ENCODE data around the gene CHID1.

CHID1 gene

DNA sequence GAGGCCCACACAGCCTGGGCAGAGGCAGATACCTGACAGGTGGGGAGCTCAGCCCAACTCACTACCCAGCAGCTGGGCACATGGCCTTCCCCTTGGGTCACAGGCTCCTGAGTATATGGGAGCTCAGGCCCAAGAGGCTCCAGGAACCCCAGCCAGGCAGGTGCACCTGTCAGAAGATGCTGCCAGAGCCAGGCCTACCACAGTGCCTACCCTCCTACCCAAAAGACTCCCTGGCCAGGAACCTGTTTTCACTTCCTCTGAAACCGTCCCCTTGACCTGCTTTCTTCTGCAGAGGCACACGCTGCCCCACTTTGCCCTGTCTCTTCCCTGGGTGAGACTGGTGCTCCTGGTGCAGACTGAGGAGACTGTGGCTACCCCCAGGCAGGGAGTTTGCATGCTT, 2.9 kb downstream of the CHID1 start:
- DNase-seq: no peak

DNA sequence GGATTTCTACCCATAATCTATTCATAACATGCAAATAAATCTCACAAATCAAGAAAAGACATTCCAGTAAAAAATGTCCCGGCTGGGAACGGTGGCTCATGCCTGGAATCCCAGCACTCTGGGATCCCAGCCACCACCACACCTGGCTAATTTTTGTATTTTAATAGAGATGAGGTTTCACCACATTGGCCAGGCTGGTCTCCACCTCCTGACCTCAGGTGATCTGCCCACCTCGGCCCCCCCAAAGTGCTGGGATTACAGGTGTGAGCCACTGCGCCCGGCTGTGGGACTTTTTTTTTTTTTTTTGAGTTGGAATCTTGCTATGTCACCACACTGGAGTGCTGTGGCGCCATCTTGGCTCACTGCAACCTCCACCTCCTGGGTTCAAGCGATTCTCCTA, 4.7 kb downstream of the CHID1 start:
- no peak for DNase-seq

DNA sequence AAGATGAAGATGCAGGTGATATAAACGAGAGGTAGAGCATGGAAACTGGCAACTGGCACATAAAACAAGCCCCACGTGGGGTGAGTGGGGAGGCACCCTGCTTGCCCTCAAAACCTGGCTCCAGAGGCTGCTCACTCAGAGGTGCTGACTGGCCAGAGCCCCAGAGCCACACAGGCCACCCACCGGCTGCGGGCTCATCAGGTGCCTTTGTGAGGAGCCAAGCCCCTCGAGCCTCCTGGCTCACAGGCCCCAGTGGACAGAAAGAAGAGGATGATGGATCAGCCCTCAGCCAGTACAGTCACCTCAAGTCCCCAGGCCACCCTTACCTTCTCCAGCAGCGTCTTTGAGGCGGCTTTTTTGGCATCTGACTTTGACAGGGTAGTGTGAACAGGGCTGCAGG, 6.2 kb downstream of the CHID1 start:
- no peak for DNase-seq

DNA sequence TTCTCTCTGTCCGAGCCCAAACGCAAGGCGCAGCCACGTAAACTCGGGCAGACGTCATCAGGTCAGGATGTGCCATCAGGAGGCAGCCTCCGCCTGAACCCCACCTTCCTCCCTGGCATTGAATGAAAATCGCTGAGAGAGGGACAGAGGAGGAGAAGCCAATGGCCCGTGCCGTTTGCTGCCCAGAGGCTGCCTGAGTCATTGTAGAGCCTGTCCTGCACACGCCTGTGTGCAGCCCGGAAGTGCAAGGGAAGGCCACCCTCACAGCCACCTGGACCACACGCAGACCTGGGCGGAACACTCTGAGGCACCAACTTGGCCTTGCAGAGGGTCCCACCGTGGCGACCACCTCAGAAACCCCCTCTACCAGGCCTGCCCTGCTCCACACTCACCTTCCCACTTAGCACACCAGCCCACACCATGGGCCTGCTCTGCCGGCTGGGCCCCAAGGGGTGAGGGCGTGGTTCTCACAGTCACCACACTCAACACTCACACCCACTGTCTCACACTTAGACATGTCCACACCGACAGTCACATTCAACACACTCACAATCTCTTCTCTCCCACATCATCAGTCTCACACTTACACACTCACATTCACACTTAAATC, 9.1 kb downstream of the CHID1 start:
- no peak for DNase-seq

DNA sequence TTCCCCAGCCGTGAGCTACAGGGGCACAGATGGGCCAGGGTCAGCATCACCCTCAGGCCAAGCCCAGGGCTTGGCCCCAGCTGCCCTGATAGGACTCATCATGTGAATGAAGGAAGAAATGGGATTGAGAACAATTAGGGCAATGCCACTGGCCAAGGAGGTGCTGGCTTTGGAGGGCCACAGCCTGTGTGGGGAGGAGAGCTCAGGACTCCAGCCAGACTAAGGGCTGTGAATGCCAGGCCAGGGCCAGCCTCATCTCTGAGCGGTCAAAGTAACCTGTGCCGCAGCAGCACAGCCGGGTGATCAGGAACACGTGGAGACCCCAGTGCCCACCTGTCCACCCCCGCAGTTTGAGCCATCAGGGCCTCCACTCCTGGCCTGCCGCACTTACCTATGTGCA, 10.1 kb downstream of the CHID1 start:
- DNase-seq: no peak

DNA sequence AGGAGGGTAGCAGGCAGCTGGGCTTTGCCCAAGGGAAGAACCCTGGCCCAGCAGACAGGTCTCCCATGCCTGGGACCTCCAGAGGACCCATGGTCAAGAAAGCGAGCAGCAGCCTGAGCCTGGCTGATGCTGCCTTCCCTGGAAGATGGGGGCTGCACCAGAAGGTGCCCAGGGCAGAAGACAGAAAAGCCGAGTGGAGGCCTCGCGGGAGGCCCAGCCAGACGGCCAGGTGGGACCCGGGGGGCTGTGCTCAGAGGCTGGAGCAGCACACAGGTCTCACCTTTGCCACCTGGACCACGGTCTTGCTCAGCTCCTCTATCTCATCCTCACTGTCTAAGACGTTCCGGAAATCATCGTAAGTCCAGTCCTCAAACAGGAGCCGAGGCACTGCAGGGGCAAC, 10.9 kb downstream of the CHID1 start:
- no peak for DNase-seq

DNA sequence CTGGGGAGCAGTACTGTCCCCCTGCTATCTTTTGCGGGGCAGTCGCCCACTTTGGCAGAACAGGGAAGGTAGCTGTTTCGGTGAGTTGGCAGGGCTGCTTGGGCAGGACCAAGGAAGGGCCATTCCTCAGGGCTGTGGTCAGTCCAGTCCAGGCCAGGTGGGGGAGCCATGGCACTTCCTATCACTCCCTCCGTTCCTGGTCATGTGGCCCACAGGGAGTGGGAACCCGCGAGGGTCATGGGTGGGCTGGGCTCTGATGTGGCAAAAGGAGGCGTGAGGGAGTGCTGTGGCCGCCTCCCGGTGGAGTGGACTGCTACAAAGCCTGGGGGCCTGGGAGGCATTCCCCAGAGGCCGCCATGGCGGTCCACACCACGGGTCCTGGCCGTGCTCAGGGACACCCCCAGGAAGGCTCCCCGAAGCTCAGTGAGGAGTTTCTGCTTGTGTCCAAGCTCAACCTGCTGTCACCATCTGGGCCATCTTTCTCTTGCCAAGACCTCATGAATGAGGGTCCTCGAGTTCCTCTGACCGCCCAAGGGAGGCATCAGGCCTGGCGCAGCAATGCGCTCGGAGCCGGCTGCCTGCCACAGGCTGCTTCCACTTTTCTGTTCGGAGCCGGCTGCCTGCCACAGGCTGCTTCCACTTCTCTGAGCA, 11.9 kb downstream of the CHID1 start:
- no peak for DNase-seq

DNA sequence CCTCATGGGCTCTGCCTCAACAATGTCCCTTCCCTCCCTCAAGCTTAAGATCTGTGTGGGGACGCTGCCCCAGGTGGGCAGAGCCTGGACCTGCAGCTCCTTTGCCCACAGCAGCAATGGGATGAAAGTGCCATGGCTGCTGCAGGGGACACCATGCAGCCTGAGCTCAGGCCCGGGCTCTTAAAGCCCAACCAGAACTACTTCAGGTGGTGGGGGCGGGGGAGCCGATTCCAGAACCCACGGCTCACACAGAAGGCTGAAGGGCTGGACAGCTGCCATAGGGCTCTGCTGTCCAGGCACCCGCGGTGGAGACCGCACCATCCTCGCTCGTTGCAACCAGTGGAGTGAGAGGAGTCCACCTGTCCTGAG, 12.5 kb downstream of the CHID1 start:
- DNase-seq: no peak

DNA sequence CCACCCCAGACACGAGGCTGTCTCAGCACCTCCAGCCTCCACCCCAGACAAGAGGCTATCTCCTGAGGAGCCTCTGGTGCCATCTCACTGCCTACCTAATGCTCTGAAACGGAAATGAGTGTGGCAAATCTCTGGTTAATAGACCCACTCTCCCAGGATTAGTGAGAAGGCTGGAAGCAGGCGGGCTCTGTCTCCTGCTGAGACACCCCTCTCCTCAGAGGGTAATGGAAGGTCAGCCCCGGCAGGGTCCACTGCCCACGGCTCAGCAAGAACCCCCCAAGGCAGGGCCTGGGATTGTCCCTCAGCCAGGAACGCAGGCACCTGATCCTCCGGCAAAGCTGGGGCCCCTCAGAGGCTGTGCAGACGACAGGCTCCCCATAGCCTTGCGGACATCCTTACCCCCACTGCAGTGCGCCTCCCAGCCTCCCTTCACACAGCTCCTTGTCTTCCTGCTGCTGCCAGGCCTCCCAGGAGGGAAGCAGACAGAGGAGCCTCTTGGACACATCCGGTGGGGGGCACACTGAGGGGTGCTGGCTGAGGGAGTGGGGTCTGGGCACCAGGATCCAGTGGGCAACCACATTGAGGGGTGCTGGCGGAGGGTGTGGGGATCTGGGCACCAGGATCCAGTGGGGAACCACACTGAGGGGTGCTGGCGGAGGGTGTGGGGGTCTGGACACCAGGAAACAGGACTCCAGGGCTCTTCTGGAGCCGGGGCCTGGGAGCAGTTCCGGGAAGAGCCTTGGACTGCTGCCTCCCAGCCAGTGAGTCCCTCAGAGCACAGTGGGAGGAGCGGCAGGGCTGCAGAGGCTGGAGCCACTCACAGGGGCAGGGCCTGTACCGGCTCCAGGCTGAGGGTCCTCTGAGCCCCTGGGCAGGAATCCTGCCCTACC, 13.1 kb downstream of the CHID1 start:
- no peak for DNase-seq

DNA sequence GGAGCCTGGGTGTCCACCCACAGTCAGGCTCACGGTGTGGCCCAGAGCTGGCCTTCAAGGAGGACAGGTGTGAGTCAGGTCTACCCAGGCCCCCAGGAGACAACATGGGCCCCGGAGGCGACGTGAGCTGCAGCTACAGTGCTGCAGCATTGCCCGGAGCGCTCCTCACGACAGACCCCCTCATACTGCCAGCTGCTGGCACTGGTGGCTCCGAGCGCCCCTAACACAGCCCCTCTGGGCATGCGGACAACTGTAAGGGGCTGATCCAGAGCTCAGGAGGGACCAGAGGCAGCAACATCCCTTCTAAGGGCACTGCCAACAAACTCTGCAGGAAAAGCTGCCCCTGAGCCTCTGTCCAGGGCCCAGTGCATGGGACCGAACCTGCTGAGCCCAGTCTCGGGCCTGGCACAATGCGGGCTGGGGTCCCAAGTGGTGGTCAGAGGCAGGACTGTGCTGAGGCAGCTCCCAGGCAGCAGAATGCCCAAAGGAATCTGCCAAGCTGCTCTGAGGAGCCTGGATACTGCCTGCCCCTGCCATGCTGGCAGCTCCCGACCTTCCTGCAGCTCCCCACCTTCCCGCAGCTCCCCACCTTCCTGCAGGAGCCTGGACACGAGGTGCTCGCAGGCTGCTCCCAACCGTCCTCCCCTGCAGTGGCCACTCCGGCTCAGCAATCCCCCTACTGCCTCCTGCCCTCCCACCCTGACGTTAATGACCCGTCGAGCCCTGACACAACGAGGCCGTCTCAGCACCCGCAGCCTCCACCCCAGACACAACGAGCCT, 15.1 kb downstream of the CHID1 start:
- no peak for DNase-seq

DNA sequence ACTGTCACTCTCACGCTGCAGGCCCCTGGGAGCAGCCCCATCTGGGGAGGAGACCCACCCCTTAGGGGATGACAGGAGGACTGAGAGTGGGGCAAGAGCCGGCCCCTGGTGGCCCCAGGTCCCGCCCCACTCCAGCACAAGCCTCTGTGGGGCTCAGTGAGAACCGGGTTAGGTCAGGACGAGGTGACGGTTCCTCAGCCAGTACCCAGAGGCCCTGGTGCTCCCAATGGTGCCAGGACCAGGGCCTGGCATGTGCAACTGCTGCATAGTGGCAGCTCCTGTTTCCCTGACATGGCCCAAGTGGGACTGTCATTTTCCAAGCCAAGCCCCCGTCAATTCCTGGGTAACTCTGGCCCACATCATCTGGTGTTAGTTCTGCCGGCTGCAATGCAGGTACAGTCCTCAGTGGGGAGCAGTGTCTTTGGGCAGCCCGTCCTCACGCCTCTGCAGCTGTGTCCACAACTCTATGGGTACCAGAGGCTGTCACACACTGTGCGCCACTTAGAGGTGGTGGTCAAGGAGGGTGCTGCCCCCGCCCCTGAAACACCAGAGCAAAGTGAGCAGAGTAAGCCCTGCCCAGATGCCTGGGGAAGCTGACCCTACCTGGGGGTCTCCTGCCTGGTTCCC, 15.9 kb downstream of the CHID1 start:
- DNase-seq: no peak

DNA sequence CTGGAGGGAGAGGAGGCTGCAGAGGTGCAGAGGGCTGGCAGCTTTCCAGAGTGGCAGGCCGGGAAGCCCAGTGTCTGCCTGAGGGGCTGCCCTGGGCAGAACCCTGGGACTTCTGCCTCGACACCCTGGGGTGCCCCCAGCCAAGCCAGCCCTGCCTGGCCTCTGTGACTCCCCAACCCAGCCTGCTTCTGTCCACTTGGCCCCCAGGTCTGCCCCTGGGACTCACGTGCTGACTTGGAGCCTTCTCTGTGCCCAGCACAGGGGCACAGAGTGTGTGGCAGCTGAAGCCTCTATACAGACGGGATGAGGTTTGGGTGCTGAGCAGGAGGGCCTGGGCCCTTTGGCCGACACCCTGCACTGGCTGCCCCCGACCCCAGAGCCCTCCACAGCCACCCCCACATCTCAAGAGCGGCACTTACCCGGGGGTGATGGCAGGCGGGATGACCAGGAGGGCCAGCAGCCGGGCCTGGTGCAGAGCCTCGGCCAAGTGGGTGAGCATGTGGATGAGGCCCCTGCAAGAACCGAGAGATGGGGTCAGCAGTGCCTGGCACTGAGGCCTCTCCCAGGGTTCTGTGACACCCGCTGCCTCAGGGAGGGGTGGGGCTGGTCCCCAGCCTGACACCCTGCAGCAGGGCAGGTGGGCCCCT, 17.5 kb downstream of the CHID1 start:
- no peak for DNase-seq

DNA sequence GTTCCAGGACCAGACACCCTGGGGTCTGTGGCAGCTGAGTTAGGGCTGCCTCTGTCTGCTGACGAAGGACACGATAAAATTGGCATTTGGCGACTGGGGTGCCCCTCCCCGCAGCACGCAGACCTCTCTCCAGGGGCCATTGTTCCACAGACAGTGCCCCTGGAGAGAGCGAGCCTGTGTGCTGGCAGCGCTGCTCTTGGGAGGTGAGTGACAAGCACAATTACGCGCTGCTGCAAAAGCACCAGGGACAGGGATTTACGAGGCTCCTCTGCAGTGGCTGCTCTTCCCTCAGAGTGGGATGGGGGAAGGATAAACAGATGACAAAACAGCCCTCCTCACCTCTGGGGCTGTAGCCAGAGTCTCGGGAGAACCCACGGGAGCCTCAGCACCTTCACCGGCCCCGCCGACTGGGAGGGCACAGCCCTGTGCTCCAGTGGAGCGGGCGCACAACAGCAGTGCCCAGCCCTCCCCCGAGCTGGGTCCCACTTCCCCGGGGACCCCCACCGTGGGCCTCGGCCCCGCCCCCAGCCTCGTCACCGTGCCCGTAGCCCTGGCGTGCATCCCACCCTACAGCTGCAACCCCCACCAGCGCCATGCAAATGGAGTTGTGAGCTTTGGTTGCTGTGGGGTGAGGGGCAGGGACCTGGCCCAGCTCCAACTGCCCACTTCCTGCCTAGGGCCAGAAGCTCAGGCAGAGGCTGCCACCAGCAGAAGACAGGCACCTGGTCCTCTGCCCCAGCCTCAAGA, 19.6 kb downstream of the CHID1 start:
- DNase-seq: no peak

DNA sequence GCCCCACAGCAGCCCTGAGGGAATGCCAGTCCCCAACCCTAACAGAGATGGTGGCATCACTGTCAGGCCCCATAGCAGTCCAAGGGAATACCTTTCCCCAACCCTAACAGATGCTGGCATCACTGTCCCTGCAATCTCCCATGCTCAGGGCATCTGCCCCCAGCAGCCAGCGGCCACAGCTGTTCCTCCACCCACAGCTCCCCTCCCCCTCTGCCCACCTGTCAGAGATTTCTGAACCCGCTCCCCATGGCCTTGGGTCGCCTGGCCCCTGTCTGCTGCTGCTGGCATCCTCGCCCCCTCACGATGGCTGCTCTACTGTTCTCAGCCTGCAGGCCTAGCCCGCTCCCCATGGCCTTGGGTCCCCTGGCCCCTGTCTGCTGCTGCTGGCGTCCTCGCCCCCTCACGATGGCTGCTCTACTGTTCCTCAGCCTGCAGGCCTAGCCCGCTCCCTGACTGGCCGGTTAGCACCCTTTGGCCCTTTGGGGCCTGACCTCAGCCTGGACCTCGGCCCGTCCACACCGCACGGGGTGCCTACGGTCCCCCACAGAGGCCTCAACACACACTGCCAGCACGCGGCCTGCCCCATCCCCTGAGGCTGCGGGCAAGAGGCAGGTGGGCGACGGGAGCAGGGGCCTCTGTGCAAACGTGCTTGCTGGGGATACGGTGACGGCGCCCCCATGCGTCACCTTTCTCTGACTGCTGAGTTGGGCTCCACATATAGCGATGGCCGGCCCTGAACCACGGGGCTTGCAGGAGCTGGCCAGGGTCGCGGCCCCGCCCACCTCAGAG, 20.7 kb downstream of the CHID1 start:
- no peak for DNase-seq

DNA sequence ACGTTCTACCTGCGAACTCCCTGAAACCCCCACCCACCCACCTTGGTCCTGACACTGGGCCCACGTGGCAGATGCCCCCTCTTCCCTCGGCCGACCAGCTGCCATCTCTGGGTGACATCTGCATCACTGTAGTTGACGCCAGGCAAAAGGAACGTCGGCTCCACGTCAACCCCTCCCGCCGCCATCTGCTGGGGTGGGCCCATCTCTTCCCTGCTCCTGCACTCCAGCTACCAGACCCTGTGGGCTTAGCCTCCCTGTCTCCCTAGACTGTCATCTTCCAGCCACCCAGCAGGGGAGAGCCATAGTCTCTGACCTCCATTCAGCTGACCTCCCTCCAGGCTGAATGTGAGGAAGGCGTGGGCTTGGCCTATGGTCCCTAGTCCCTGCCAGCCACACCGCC, 21.4 kb downstream of the CHID1 start:
- DNase-seq: no peak

DNA sequence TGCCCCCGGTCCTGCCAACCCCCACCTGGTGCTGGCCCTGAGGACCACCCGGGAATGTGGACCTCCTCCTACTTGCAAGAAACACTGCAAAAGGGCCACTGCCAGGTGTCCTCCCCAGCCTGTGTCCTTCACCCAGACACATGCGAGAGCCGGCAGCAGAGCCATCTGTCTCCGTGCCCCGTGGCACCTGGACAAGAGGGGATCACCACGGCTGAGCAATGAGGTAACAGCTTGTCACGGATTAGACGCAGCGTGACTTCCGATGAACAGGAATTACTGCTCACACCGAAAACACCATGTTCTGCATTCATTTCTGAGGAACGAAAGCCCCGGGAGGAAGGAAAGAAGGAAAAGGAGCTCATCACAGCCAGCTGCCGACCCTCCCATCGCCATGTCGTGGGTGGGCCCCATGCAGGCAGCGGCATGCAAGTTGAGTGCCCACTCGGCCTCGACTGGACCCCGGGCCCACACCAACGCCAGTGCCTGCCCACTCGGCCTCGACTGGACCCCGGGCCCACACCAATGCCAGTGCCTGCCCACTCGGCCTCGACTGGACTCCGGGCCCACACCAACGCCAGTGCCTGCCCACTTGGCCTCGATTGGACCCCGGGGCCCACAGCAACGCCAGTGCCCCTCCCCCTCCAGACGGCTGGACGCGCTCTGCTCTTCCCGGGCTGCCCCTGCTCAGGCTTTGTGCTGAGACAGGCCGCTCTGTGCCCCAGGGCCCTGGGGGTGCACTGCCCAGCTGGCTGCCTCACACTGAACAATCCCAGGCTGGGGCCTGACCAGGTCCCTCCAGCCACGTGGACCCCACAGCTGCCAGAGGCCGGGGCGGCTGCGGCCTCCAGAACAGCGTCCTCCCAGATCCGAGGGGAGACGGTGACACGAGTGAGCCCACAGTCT, 22.0 kb downstream of the CHID1 start:
- no peak for DNase-seq

DNA sequence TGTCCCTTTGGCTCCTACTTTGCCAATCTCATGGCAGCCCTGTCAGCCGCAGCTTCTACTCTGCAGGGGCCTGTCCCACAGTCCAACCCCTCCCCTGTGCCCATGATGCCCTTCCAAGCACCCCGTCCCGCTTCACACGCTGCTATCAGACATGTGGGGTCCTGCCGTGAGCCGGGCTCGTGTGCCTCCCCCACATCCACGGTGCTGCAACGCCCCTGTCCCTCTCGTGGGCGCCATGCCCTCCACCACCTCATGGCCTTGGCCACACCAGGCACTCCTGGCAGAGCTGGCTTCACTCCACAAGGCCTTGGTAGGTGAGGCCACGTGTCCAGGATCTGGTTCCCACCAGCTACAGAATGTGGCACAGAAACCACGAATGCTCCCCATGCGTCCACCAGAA, 23.0 kb downstream of the CHID1 start:
- DNase-seq: no peak

DNA sequence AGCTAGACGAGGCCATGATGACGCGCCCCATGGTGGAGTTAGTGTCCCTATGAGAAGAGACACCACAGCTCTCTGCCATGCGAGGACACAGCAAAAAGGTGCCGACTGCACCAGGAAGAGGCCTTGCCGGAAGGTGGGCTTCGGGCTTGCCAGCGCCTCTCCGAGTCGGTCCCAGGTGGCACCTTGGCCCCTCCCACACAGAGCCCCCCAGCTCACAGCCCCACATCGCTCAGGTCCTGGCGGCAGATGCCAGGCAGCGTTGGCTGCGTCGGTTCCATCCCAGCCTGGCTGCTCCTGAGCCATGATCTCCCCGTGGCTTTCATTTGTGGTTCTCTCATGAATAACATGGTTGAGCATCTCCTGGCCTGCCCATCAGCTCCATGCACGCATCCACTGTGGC, 24.0 kb downstream of the CHID1 start:
- no peak for DNase-seq

DNA sequence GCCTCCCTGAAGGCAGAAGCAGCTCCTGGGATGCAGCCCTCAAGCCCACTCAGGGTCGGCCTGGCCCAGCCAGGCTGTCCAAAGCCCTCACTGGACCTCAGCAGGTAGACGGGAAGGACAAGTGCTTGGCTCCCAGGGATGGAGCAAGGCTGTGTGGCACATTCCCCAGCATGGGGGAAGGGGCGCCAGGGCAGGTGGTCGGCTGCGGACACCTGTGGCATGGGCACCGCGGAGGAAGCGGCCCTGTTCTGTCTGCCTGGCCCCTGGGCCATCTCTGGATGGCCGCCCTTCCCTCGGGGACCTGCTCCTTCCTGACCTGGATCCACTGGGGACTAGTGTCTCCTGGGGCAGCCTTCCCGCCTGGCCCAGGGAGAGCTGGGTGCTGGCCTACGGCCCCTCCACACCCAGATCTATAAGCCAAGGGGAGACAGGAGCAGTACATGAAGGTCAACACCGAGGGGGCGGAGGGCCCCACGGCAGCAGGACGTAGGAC, 26.0 kb downstream of the CHID1 start:
- DNase-seq: no peak

DNA sequence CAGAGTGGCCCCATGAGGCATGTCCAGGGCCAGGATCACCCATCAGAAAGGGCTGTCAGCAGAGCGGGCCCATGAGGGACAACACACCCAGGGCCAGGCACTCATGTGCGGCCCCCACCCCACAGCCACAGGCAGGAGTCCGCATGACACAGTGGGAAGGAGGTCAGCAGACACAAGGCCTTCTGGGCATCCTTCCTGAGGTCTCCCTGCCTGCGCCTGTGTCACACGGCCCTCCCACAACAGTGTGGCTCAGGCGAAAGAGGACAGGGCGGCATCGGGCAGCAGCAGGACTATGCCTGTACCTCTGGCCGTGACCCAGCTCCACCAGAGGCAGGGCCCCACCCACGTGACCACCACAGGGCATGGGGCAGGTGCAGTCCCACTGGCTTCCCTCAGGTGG, 27.1 kb downstream of the CHID1 start:
- DNase-seq: no peak
